Suprapubic skin (tissue), 4 donors: ENCODE data around the gene IGFBP6.

Source experiments
- POLR2A ChIP-seq, 2 donors: fragments of 450-650 bp; IDR thresholded peaks; one replicate each; pipeline ENCODE4 v1.6.1; 2017; ENCODE audit warnings: antibody characterized with exemption in 2 of 2, mild to moderate bottlenecking in 2 of 2, moderate library complexity in 2 of 2
- POLR2AphosphoS5 ChIP-seq, 3 donors: sonication (generic); formaldehyde crosslinking; IDR thresholded peaks; one replicate each; pipeline ENCODE4 v1.6.1; 2017; ENCODE audit warnings: antibody characterized with exemption in 3 of 3
- TF ChIP-seq, protein P1 (sequence below), 2 donors: fragments of 200-600 bp in 1 of 2; fragments of 450-650 bp in 1 of 2; sonication (generic) in 1 of 2; IDR thresholded peaks; one replicate each; pipeline ENCODE4 v1.5.1; 2016 to 2019; ENCODE audit warnings: antibody characterized with exemption in 2 of 2, mild to moderate bottlenecking in 1 of 2, moderate library complexity in 1 of 2

- TF ChIP-seq, protein P1, sequence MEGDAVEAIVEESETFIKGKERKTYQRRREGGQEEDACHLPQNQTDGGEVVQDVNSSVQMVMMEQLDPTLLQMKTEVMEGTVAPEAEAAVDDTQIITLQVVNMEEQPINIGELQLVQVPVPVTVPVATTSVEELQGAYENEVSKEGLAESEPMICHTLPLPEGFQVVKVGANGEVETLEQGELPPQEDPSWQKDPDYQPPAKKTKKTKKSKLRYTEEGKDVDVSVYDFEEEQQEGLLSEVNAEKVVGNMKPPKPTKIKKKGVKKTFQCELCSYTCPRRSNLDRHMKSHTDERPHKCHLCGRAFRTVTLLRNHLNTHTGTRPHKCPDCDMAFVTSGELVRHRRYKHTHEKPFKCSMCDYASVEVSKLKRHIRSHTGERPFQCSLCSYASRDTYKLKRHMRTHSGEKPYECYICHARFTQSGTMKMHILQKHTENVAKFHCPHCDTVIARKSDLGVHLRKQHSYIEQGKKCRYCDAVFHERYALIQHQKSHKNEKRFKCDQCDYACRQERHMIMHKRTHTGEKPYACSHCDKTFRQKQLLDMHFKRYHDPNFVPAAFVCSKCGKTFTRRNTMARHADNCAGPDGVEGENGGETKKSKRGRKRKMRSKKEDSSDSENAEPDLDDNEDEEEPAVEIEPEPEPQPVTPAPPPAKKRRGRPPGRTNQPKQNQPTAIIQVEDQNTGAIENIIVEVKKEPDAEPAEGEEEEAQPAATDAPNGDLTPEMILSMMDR (IDR thresholded peaks at IDR 0.05): no peak
- TF ChIP-seq POLR2AphosphoS5 (IDR thresholded peaks at IDR 0.05) (no peak), POLR2A (IDR thresholded peaks at IDR 0.05) (no peak)
These were observed 46.9 kb upstream of the IGFBP6 start for GRCh38 chr12:53050426-53051057.
